PFSK-1 (cell line): Measurements from ENCODE around the gene MYBPC1.

Source experiments
- POLR2AphosphoS5 ChIP-seq: IDR thresholded peaks from 2 replicates; pipeline ENCODE4 v1.6.1; 2012; ENCODE audit warnings: low read depth, mild to moderate bottlenecking, control low read depth, low read length, moderate library complexity
- TAF1 ChIP-seq: IDR thresholded peaks from 2 replicates; pipeline ENCODE4 v1.6.1; 2012; ENCODE audit warnings: low read length, control low read depth, borderline replicate concordance; ENCODE audit not compliant: insufficient read depth

GRCh38 chr12:101653503-101653902, 58.7 kb downstream of the MYBPC1 start:
- TF ChIP-seq POLR2AphosphoS5 (no peak), TAF1 (no peak)
